MCF 10A (cell line): Measurements from ENCODE around the gene SLC6A6. TPM values are rescaled to one million over a fixed set of nuclear protein-coding genes. Genes with fewer than 3 reads are reported as not detected.

ENCODE experiments used
- BruUV-seq: library from RNA; stranded (reverse); fragments of 400-500 nt; replicated peaks from 2 replicates; lab custom pipeline; 2021; lab: Mats Ljungman, UMichigan
- CTCF ChIA-PET: fragments of 300-600 bp; sonication (Branson Sonifier 250); formaldehyde crosslinking; extraction: SDS; loops from one replicate; lab custom pipeline; 2021; ENCODE audit warnings: antibody characterized with exemption, inconsistent platforms; lab: Yijun Ruan, JAX
- POLR2A ChIA-PET: fragments of 300-600, 350-650 bp; sonication (Branson Sonifier 250); formaldehyde crosslinking; extraction: SDS; loops from one replicate; lab custom pipeline; 2020; ENCODE audit warnings: antibody characterized with exemption, inconsistent platforms; lab: Yijun Ruan, JAX
- DNase-seq: peaks from one replicate; pipeline ENCODE4 v3.0.0-alpha.2; 2018; ENCODE audit not compliant: unreplicated experiment
- H3K27ac Mint-ChIP-seq: one replicate; pipeline ENCODE4 v1.8.0; 2022; ENCODE audit warnings: mild to moderate bottlenecking, low read depth, mixed read lengths; ENCODE audit not compliant: unreplicated experiment
- H3K27me3 Mint-ChIP-seq: one replicate; pipeline ENCODE4 v1.8.0; 2022; ENCODE audit warnings: mixed read lengths; ENCODE audit not compliant: insufficient read depth, unreplicated experiment
- H3K36me3 Mint-ChIP-seq: one replicate; pipeline ENCODE4 v1.8.0; 2022; ENCODE audit warnings: mild to moderate bottlenecking, moderate library complexity, mixed read lengths; ENCODE audit not compliant: insufficient read depth, unreplicated experiment
- H3K4me1 Mint-ChIP-seq: one replicate; pipeline ENCODE4 v1.8.0; 2022; ENCODE audit warnings: mixed read lengths; ENCODE audit not compliant: insufficient read depth, unreplicated experiment
- H3K4me3 Mint-ChIP-seq: one replicate; pipeline ENCODE4 v1.8.0; 2022; ENCODE audit warnings: mild to moderate bottlenecking, moderate library complexity, mixed read lengths; ENCODE audit not compliant: unreplicated experiment
- H3K9me3 Mint-ChIP-seq: one replicate; pipeline ENCODE4 v1.8.0; 2022; ENCODE audit warnings: mixed read lengths; ENCODE audit not compliant: unreplicated experiment
- CTCF ChIP-seq: fragments of 200-600 bp; IDR thresholded peaks from one replicate; pipeline ENCODE4 v1.8.0; 2022; ENCODE audit warnings: antibody characterized with exemption, mild to moderate bottlenecking; ENCODE audit not compliant: unreplicated experiment
- intact Hi-C: fragments of 100-400 bp; cut with micrococcal nuclease; formaldehyde crosslinking; loops from 2 replicates; pipeline ENCODE4 v1.14.1; 2022
- total RNA-seq: library from RNA; stranded (reverse); gene quantifications from 2 replicates; pipeline ENCODE4 v1.2.3, GENCODE V29; 2022

SLC6A6 gene
- total RNA-seq, 1 experiment from 2014 or later, result 7.6 TPM

GRCh38 chr3:14376348-14377043 lies 25.9 kb upstream of the SLC6A6 start:
- Mint-ChIP-seq H3K36me3 (no peaks in the 10 kb centered on the region), H3K4me1 (peaks cover 14% of the 10 kb centered on the region), H3K4me3 (no peak overlapping the region), H3K9me3 (no peaks in the 10 kb centered on the region), H3K27me3 (peaks cover 4% of the 10 kb centered on the region), H3K27ac (no peak overlapping the region)
- intact Hi-C loops, result no loop called here
- ChIA-PET CTCF (interaction anchor here (0.6 to 1.0 kb wide), 3 partner anchors 32 to 173 kb away, joined by 3 to 4 read pairs (median 4); no protein-coding TSS in a partner anchor), POLR2A (interaction anchor here (0.6 kb wide), 2 partner anchors 11 to 68 kb away, joined by 3 read pairs; no protein-coding TSS in a partner anchor)
- no peak for TF ChIP-seq CTCF
- DNase-seq, result no peak
- no TSS peak for BruUV-seq

- no peak overlapping the region for H3K4me3 Mint-ChIP-seq
- H3K27me3 Mint-ChIP-seq, result peaks cover 12% of the 10 kb centered on the region
- DNase-seq, result no peak
- no TSS peak for BruUV-seq
- no peak for TF ChIP-seq CTCF
- intact Hi-C loops, result no loop called here
- no peaks in the 10 kb centered on the region for H3K9me3 Mint-ChIP-seq
- CTCF ChIA-PET, result interaction anchor here (0.6 to 1.0 kb wide), 5 partner anchors 17 to 174 kb away, joined by 3 to 4 read pairs (median 3); no protein-coding TSS in a partner anchor
- POLR2A ChIA-PET, result interaction anchor here (0.6 kb wide), 2 partner anchors 10 to 69 kb away, joined by 3 read pairs; no protein-coding TSS in a partner anchor
- H3K36me3 Mint-ChIP-seq, result no peaks in the 10 kb centered on the region
- H3K4me1 Mint-ChIP-seq, result peaks cover 7% of the 10 kb centered on the region
- no peak overlapping the region for H3K27ac Mint-ChIP-seq
Measured at GRCh38 chr3:14377044-14377837, 25.2 kb upstream of the SLC6A6 start.

- Mint-ChIP-seq H3K36me3 (no peaks in the 10 kb centered on the region), H3K9me3 (no peaks in the 10 kb centered on the region), H3K4me3 (no peak overlapping the region), H3K27me3 (peaks cover 17% of the 10 kb centered on the region), H3K4me1 (peaks cover 4% of the 10 kb centered on the region), H3K27ac (no peak overlapping the region)
- DNase-seq, result no peak
- POLR2A ChIA-PET, result no interaction called here
- no TSS peak for BruUV-seq
- TF ChIP-seq CTCF, result no peak
- intact Hi-C loops, result no loop called here
- CTCF ChIA-PET, result interaction anchor here (0.6 to 1.5 kb wide), 3 partner anchors 17 to 116 kb away, joined by 3 read pairs; no protein-coding TSS in a partner anchor
Measured at GRCh38 chr3:14377838-14378169, 24.6 kb upstream of the SLC6A6 start.

GRCh38 chr3:14378415-14378814 lies 24.0 kb upstream of the SLC6A6 start:
- no TSS peak for BruUV-seq
- ChIA-PET CTCF (interaction anchor here (1.5 kb wide), 1 partner anchor 117 kb away, joined by 3 read pairs; no protein-coding TSS in a partner anchor), POLR2A (no interaction called here)
- intact Hi-C loops, result no loop called here
- Mint-ChIP-seq H3K36me3 (no peaks in the 10 kb centered on the region), H3K27me3 (peaks cover 21% of the 10 kb centered on the region), H3K4me3 (no peak overlapping the region), H3K27ac (no peak overlapping the region), H3K9me3 (no peaks in the 10 kb centered on the region), H3K4me1 (no peaks in the 10 kb centered on the region)
- no peak for TF ChIP-seq CTCF
- DNase-seq, result no peak
